Tibial nerve (tissue), 3 donors: ENCODE data around the gene MEGF10.

Experiments used
- POLR2A ChIP-seq, 2 donors: fragments of 450-650 bp; IDR thresholded peaks; one replicate each; pipeline ENCODE4 v1.6.1; 2017; ENCODE audit warnings: antibody characterized with exemption in 2 of 2, mild to moderate bottlenecking in 2 of 2, moderate library complexity in 2 of 2
- TF ChIP-seq, protein P1 (sequence below), 5 experiments: fragments of 200-600 bp in 3 of 5; fragments of 450-650 bp in 2 of 5; sonication (generic) in 3 of 5; IDR thresholded peaks; one replicate each; pipeline ENCODE4 v1.5.1; 2016 to 2019; ENCODE audit warnings: antibody characterized with exemption in 5 of 5, mild to moderate bottlenecking in 3 of 5, moderate library complexity in 2 of 5

- TF ChIP-seq, protein P1, sequence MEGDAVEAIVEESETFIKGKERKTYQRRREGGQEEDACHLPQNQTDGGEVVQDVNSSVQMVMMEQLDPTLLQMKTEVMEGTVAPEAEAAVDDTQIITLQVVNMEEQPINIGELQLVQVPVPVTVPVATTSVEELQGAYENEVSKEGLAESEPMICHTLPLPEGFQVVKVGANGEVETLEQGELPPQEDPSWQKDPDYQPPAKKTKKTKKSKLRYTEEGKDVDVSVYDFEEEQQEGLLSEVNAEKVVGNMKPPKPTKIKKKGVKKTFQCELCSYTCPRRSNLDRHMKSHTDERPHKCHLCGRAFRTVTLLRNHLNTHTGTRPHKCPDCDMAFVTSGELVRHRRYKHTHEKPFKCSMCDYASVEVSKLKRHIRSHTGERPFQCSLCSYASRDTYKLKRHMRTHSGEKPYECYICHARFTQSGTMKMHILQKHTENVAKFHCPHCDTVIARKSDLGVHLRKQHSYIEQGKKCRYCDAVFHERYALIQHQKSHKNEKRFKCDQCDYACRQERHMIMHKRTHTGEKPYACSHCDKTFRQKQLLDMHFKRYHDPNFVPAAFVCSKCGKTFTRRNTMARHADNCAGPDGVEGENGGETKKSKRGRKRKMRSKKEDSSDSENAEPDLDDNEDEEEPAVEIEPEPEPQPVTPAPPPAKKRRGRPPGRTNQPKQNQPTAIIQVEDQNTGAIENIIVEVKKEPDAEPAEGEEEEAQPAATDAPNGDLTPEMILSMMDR (IDR thresholded peaks at IDR 0.05), result no peak
- no peak for TF ChIP-seq POLR2A (IDR thresholded peaks at IDR 0.05)
Observed at GRCh38 chr5:127389601-127390000, 99.0 kb downstream of the MEGF10 start.
